ENCODE data around the gene SOD3.

Gene SOD3

GRCh38 chr4:24799544-24800324, 4.4 kb downstream of the SOD3 start:
- Histone ChIP-seq H3K27me3 (ENCODE audit: control insufficient read depth, insufficient read depth, low read length) (no peaks in the 10 kb centered on the region), H3K36me3 (ENCODE audit: control insufficient read depth, insufficient read depth, low read length) (no peaks in the 10 kb centered on the region), H3K4me3 (ENCODE audit: low read length) (peak overlapping the region; percentile 35), H3K4me1 (ENCODE audit: control insufficient read depth, insufficient read depth, low read length) (peaks cover 19% of the 10 kb centered on the region), H3K9ac (ENCODE audit: low read length) (no peak overlapping the region), H3K27ac (ENCODE audit: low read depth, low read length) (no peak overlapping the region)

GRCh38 chr4:24800325-24800895, 5.0 kb downstream of the SOD3 start:
- H3K9ac ChIP-seq (ENCODE audit: low read length) = no peak overlapping the region
- peak overlapping the region; percentile 35 for H3K4me3 ChIP-seq (ENCODE audit: low read length)
- no peaks in the 10 kb centered on the region for H3K36me3 ChIP-seq (ENCODE audit: control insufficient read depth, insufficient read depth, low read length)
- H3K4me1 ChIP-seq (ENCODE audit: control insufficient read depth, insufficient read depth, low read length) = peaks cover 15% of the 10 kb centered on the region
- H3K27me3 ChIP-seq (ENCODE audit: control insufficient read depth, insufficient read depth, low read length) = no peaks in the 10 kb centered on the region
- no peak overlapping the region for H3K27ac ChIP-seq (ENCODE audit: low read depth, low read length)

- H3K4me1 ChIP-seq (ENCODE audit: control insufficient read depth, insufficient read depth, low read length) = peaks cover 9% of the 10 kb centered on the region
- H3K27me3 ChIP-seq (ENCODE audit: control insufficient read depth, insufficient read depth, low read length) = no peaks in the 10 kb centered on the region
- no peaks in the 10 kb centered on the region for H3K36me3 ChIP-seq (ENCODE audit: control insufficient read depth, insufficient read depth, low read length)
- no peak overlapping the region for H3K4me3 ChIP-seq (ENCODE audit: low read length)
- H3K27ac ChIP-seq (ENCODE audit: low read depth, low read length) = no peak overlapping the region
- no peak overlapping the region for H3K9ac ChIP-seq (ENCODE audit: low read length)
Measured at GRCh38 chr4:24801136-24801855, 5.9 kb downstream of the SOD3 start.

- Histone ChIP-seq H3K4me3 (ENCODE audit: low read length) (no peak overlapping the region), H3K36me3 (ENCODE audit: control insufficient read depth, insufficient read depth, low read length) (no peaks in the 10 kb centered on the region), H3K27ac (ENCODE audit: low read depth, low read length) (no peak overlapping the region), H3K9ac (ENCODE audit: low read length) (no peak overlapping the region), H3K4me1 (ENCODE audit: control insufficient read depth, insufficient read depth, low read length) (peaks cover 4% of the 10 kb centered on the region), H3K27me3 (ENCODE audit: control insufficient read depth, insufficient read depth, low read length) (no peaks in the 10 kb centered on the region)
Measured at GRCh38 chr4:24802648-24803047, 7.3 kb downstream of the SOD3 start.

GRCh38 chr4:24805067-24805466, 9.7 kb downstream of the SOD3 start:
- H3K4me1 ChIP-seq (ENCODE audit: control insufficient read depth, insufficient read depth, low read length) = peaks cover 4% of the 10 kb centered on the region
- H3K4me3 ChIP-seq (ENCODE audit: low read length) = no peak overlapping the region
- H3K27me3 ChIP-seq (ENCODE audit: control insufficient read depth, insufficient read depth, low read length) = no peaks in the 10 kb centered on the region
- H3K36me3 ChIP-seq (ENCODE audit: control insufficient read depth, insufficient read depth, low read length) = no peaks in the 10 kb centered on the region
- H3K9ac ChIP-seq (ENCODE audit: low read length) = no peak overlapping the region
- no peak overlapping the region for H3K27ac ChIP-seq (ENCODE audit: low read depth, low read length)

GRCh38 chr4:24805566-24805965, 10.2 kb downstream of the SOD3 start:
- H3K27ac ChIP-seq (ENCODE audit: low read depth, low read length) = peak overlapping the region; percentile 1
- no peaks in the 10 kb centered on the region for H3K27me3 ChIP-seq (ENCODE audit: control insufficient read depth, insufficient read depth, low read length)
- H3K4me3 ChIP-seq (ENCODE audit: low read length) = no peak overlapping the region
- H3K36me3 ChIP-seq (ENCODE audit: control insufficient read depth, insufficient read depth, low read length) = no peaks in the 10 kb centered on the region
- H3K9ac ChIP-seq (ENCODE audit: low read length) = no peak overlapping the region
- H3K4me1 ChIP-seq (ENCODE audit: control insufficient read depth, insufficient read depth, low read length) = peaks cover 4% of the 10 kb centered on the region

- H3K27ac ChIP-seq (ENCODE audit: low read depth, low read length) = no peak overlapping the region
- no peak overlapping the region for H3K4me3 ChIP-seq (ENCODE audit: low read length)
- H3K9ac ChIP-seq (ENCODE audit: low read length) = no peak overlapping the region
- no peaks in the 10 kb centered on the region for H3K27me3 ChIP-seq (ENCODE audit: control insufficient read depth, insufficient read depth, low read length)
- no peaks in the 10 kb centered on the region for H3K4me1 ChIP-seq (ENCODE audit: control insufficient read depth, insufficient read depth, low read length)
- no peaks in the 10 kb centered on the region for H3K36me3 ChIP-seq (ENCODE audit: control insufficient read depth, insufficient read depth, low read length)
Measured at GRCh38 chr4:24806206-24806990, 11.0 kb downstream of the SOD3 start.

- Histone ChIP-seq H3K36me3 (ENCODE audit: control insufficient read depth, insufficient read depth, low read length) (no peaks in the 10 kb centered on the region), H3K4me3 (ENCODE audit: low read length) (no peak overlapping the region), H3K9ac (ENCODE audit: low read length) (no peak overlapping the region), H3K27me3 (ENCODE audit: control insufficient read depth, insufficient read depth, low read length) (no peaks in the 10 kb centered on the region), H3K27ac (ENCODE audit: low read depth, low read length) (no peak overlapping the region), H3K4me1 (ENCODE audit: control insufficient read depth, insufficient read depth, low read length) (no peaks in the 10 kb centered on the region)
Measured at GRCh38 chr4:24807611-24808010, 12.2 kb downstream of the SOD3 start.

- Histone ChIP-seq H3K4me1 (ENCODE audit: control insufficient read depth, insufficient read depth, low read length) (no peaks in the 10 kb centered on the region), H3K27me3 (ENCODE audit: control insufficient read depth, insufficient read depth, low read length) (no peaks in the 10 kb centered on the region), H3K4me3 (ENCODE audit: low read length) (no peak overlapping the region), H3K27ac (ENCODE audit: low read depth, low read length) (no peak overlapping the region), H3K9ac (ENCODE audit: low read length) (no peak overlapping the region), H3K36me3 (ENCODE audit: control insufficient read depth, insufficient read depth, low read length) (peaks cover 3% of the 10 kb centered on the region)
Measured at GRCh38 chr4:24808261-24808660, 12.9 kb downstream of the SOD3 start.

GRCh38 chr4:24808955-24809354, 13.6 kb downstream of the SOD3 start:
- Histone ChIP-seq H3K36me3 (ENCODE audit: control insufficient read depth, insufficient read depth, low read length) (peaks cover 3% of the 10 kb centered on the region), H3K27ac (ENCODE audit: low read depth, low read length) (no peak overlapping the region), H3K27me3 (ENCODE audit: control insufficient read depth, insufficient read depth, low read length) (no peaks in the 10 kb centered on the region), H3K4me3 (ENCODE audit: low read length) (no peak overlapping the region), H3K4me1 (ENCODE audit: control insufficient read depth, insufficient read depth, low read length) (no peaks in the 10 kb centered on the region), H3K9ac (ENCODE audit: low read length) (no peak overlapping the region)

- Histone ChIP-seq H3K27me3 (ENCODE audit: control insufficient read depth, insufficient read depth, low read length) (no peaks in the 10 kb centered on the region), H3K4me3 (ENCODE audit: low read length) (no peak overlapping the region), H3K9ac (ENCODE audit: low read length) (no peak overlapping the region), H3K4me1 (ENCODE audit: control insufficient read depth, insufficient read depth, low read length) (no peaks in the 10 kb centered on the region), H3K36me3 (ENCODE audit: control insufficient read depth, insufficient read depth, low read length) (peaks cover 3% of the 10 kb centered on the region), H3K27ac (ENCODE audit: low read depth, low read length) (no peak overlapping the region)
Measured at GRCh38 chr4:24809376-24809775, 14.0 kb downstream of the SOD3 start.

GRCh38 chr4:24809815-24810405, 14.5 kb downstream of the SOD3 start:
- no peaks in the 10 kb centered on the region for H3K4me1 ChIP-seq (ENCODE audit: control insufficient read depth, insufficient read depth, low read length)
- H3K36me3 ChIP-seq (ENCODE audit: control insufficient read depth, insufficient read depth, low read length) = peaks cover 3% of the 10 kb centered on the region
- no peak overlapping the region for H3K9ac ChIP-seq (ENCODE audit: low read length)
- H3K4me3 ChIP-seq (ENCODE audit: low read length) = no peak overlapping the region
- H3K27me3 ChIP-seq (ENCODE audit: control insufficient read depth, insufficient read depth, low read length) = no peaks in the 10 kb centered on the region
- peak overlapping the region; percentile 17 for H3K27ac ChIP-seq (ENCODE audit: low read depth, low read length)
